Measurements from ENCODE around the gene GNG2.
A peak's percentile ranks its signal among the peaks of the same experiment; 100 is the strongest.

Gene GNG2

GRCh38 chr14:51960866-51961265 is 100.5 kb downstream of the GNG2 start:
- H3K4me3 ChIP-seq (ENCODE audit: low read length in 2 of 2): no peak overlapping the region
- peaks cover 0 to 6% of the 10 kb centered on the region in 2 donors for H3K36me3 ChIP-seq (ENCODE audit: control insufficient read depth in 2 of 2, insufficient read depth in 2 of 2, low read length in 2 of 2)
- H3K4me1 ChIP-seq (ENCODE audit: control insufficient read depth, insufficient read depth, low read length): no peaks in the 10 kb centered on the region
- peaks cover 2 to 10% of the 10 kb centered on the region in 2 donors for H3K9me3 ChIP-seq (ENCODE audit: control insufficient read depth in 2 of 2, low read length in 2 of 2)
- no peak overlapping the region for H3K27ac ChIP-seq (ENCODE audit: low read length)
- no peaks in the 10 kb centered on the region for H3K27me3 ChIP-seq (ENCODE audit: control insufficient read depth in 1 of 2, insufficient read depth in 2 of 2, low read length in 2 of 2)
- no peak overlapping the region for H3K9ac ChIP-seq (ENCODE audit: low read length in 2 of 2)

- H3K36me3 ChIP-seq (ENCODE audit: control insufficient read depth in 2 of 2, insufficient read depth in 2 of 2, low read length in 2 of 2): peaks cover 0 to 6% of the 10 kb centered on the region in 2 donors
- peak overlapping the region in 1 of 2 donors; percentile 62 for H3K4me3 ChIP-seq (ENCODE audit: low read length in 2 of 2)
- H3K9ac ChIP-seq (ENCODE audit: low read length in 2 of 2): no peak overlapping the region
- H3K4me1 ChIP-seq (ENCODE audit: control insufficient read depth, insufficient read depth, low read length): no peaks in the 10 kb centered on the region
- H3K9me3 ChIP-seq (ENCODE audit: control insufficient read depth in 2 of 2, low read length in 2 of 2): peaks cover 2 to 10% of the 10 kb centered on the region in 2 donors
- no peaks in the 10 kb centered on the region for H3K27me3 ChIP-seq (ENCODE audit: control insufficient read depth in 1 of 2, insufficient read depth in 2 of 2, low read length in 2 of 2)
- no peak overlapping the region for H3K27ac ChIP-seq (ENCODE audit: low read length)
Measured at GRCh38 chr14:51962711-51963110, 102.3 kb downstream of the GNG2 start.

- H3K27me3 ChIP-seq (ENCODE audit: control insufficient read depth in 1 of 2, insufficient read depth in 2 of 2, low read length in 2 of 2): no peaks in the 10 kb centered on the region
- no peak overlapping the region for H3K27ac ChIP-seq (ENCODE audit: low read length)
- peak overlapping the region in 1 of 2 donors; percentile 49 for H3K9ac ChIP-seq (ENCODE audit: low read length in 2 of 2)
- H3K9me3 ChIP-seq (ENCODE audit: control insufficient read depth in 2 of 2, low read length in 2 of 2): peaks cover 2 to 5% of the 10 kb centered on the region in 2 donors
- peak overlapping the region; percentile 4 to 62 for H3K4me3 ChIP-seq (ENCODE audit: low read length in 2 of 2)
- H3K36me3 ChIP-seq (ENCODE audit: control insufficient read depth in 2 of 2, insufficient read depth in 2 of 2, low read length in 2 of 2): peaks cover 0 to 6% of the 10 kb centered on the region in 2 donors
- H3K4me1 ChIP-seq (ENCODE audit: control insufficient read depth, insufficient read depth, low read length): no peaks in the 10 kb centered on the region
Measured at GRCh38 chr14:51963286-51963685, 102.9 kb downstream of the GNG2 start.

- no peak overlapping the region for H3K27ac ChIP-seq (ENCODE audit: low read length)
- H3K9ac ChIP-seq (ENCODE audit: low read length in 2 of 2): no peak overlapping the region
- no peaks in the 10 kb centered on the region for H3K4me1 ChIP-seq (ENCODE audit: control insufficient read depth, insufficient read depth, low read length)
- no peaks in the 10 kb centered on the region for H3K36me3 ChIP-seq (ENCODE audit: control insufficient read depth in 2 of 2, insufficient read depth in 2 of 2, low read length in 2 of 2)
- H3K4me3 ChIP-seq (ENCODE audit: low read length in 2 of 2): no peak overlapping the region
- H3K27me3 ChIP-seq (ENCODE audit: control insufficient read depth in 1 of 2, insufficient read depth in 2 of 2, low read length in 2 of 2): no peaks in the 10 kb centered on the region
- H3K9me3 ChIP-seq (ENCODE audit: control insufficient read depth in 2 of 2, low read length in 2 of 2): no peaks in the 10 kb centered on the region
Measured at GRCh38 chr14:51967521-51967920, 107.1 kb downstream of the GNG2 start.

- Histone ChIP-seq H3K9ac (ENCODE audit: low read length in 2 of 2) (no peak overlapping the region), H3K4me1 (ENCODE audit: control insufficient read depth, insufficient read depth, low read length) (no peaks in the 10 kb centered on the region), H3K27ac (ENCODE audit: low read length) (no peak overlapping the region), H3K27me3 (ENCODE audit: control insufficient read depth in 1 of 2, insufficient read depth in 2 of 2, low read length in 2 of 2) (no peaks in the 10 kb centered on the region), H3K36me3 (ENCODE audit: control insufficient read depth in 2 of 2, insufficient read depth in 2 of 2, low read length in 2 of 2) (no peaks in the 10 kb centered on the region), H3K9me3 (ENCODE audit: control insufficient read depth in 2 of 2, low read length in 2 of 2) (no peaks in the 10 kb centered on the region), H3K4me3 (ENCODE audit: low read length in 2 of 2) (no peak overlapping the region)
Measured at GRCh38 chr14:51969852-51970540, 109.6 kb downstream of the GNG2 start.

GRCh38 chr14:51972566-51972965 is 112.2 kb downstream of the GNG2 start:
- H3K27ac ChIP-seq (ENCODE audit: low read length): no peak overlapping the region
- H3K4me1 ChIP-seq (ENCODE audit: control insufficient read depth, insufficient read depth, low read length): no peaks in the 10 kb centered on the region
- H3K27me3 ChIP-seq (ENCODE audit: control insufficient read depth in 1 of 2, insufficient read depth in 2 of 2, low read length in 2 of 2): no peaks in the 10 kb centered on the region
- no peak overlapping the region for H3K4me3 ChIP-seq (ENCODE audit: low read length in 2 of 2)
- no peak overlapping the region for H3K9ac ChIP-seq (ENCODE audit: low read length in 2 of 2)
- H3K36me3 ChIP-seq (ENCODE audit: control insufficient read depth in 2 of 2, insufficient read depth in 2 of 2, low read length in 2 of 2): no peaks in the 10 kb centered on the region
- no peaks in the 10 kb centered on the region for H3K9me3 ChIP-seq (ENCODE audit: control insufficient read depth in 2 of 2, low read length in 2 of 2)

- Histone ChIP-seq H3K27ac (ENCODE audit: low read length) (no peak overlapping the region), H3K27me3 (ENCODE audit: control insufficient read depth in 1 of 2, insufficient read depth in 2 of 2, low read length in 2 of 2) (no peaks in the 10 kb centered on the region), H3K9ac (ENCODE audit: low read length in 2 of 2) (no peak overlapping the region), H3K4me1 (ENCODE audit: control insufficient read depth, insufficient read depth, low read length) (peaks cover 3% of the 10 kb centered on the region), H3K4me3 (ENCODE audit: low read length in 2 of 2) (no peak overlapping the region), H3K36me3 (ENCODE audit: control insufficient read depth in 2 of 2, insufficient read depth in 2 of 2, low read length in 2 of 2) (no peaks in the 10 kb centered on the region), H3K9me3 (ENCODE audit: control insufficient read depth in 2 of 2, low read length in 2 of 2) (no peaks in the 10 kb centered on the region)
Measured at GRCh38 chr14:51977075-51977474, 116.7 kb downstream of the GNG2 start.

GRCh38 chr14:51978681-51979085 is 118.3 kb downstream of the GNG2 start:
- Histone ChIP-seq H3K36me3 (ENCODE audit: control insufficient read depth in 2 of 2, insufficient read depth in 2 of 2, low read length in 2 of 2) (no peaks in the 10 kb centered on the region), H3K4me1 (ENCODE audit: control insufficient read depth, insufficient read depth, low read length) (peaks cover 3% of the 10 kb centered on the region), H3K27ac (ENCODE audit: low read length) (no peak overlapping the region)

GRCh38 chr14:51979088-51979709 is 118.8 kb downstream of the GNG2 start:
- no peaks in the 10 kb centered on the region for H3K27me3 ChIP-seq (ENCODE audit: control insufficient read depth in 1 of 2, insufficient read depth in 2 of 2, low read length in 2 of 2)
- peaks cover 0 to 2% of the 10 kb centered on the region in 2 donors for H3K9me3 ChIP-seq (ENCODE audit: control insufficient read depth in 2 of 2, low read length in 2 of 2)
- H3K27ac ChIP-seq (ENCODE audit: low read length): no peak overlapping the region
- peak overlapping the region in 1 of 2 donors; percentile 17 for H3K4me3 ChIP-seq (ENCODE audit: low read length in 2 of 2)
- no peaks in the 10 kb centered on the region for H3K36me3 ChIP-seq (ENCODE audit: control insufficient read depth in 2 of 2, insufficient read depth in 2 of 2, low read length in 2 of 2)
- peaks cover 3% of the 10 kb centered on the region for H3K4me1 ChIP-seq (ENCODE audit: control insufficient read depth, insufficient read depth, low read length)
- H3K9ac ChIP-seq (ENCODE audit: low read length in 2 of 2): no peak overlapping the region

More at GRCh38 chr14:51978681-51979085, 118.3 kb downstream of the GNG2 start:
- Histone ChIP-seq H3K9me3 (ENCODE audit: control insufficient read depth in 2 of 2, low read length in 2 of 2) (peaks cover 0 to 2% of the 10 kb centered on the region in 2 donors), H3K4me3 (ENCODE audit: low read length in 2 of 2) (no peak overlapping the region), H3K27me3 (ENCODE audit: control insufficient read depth in 1 of 2, insufficient read depth in 2 of 2, low read length in 2 of 2) (no peaks in the 10 kb centered on the region), H3K9ac (ENCODE audit: low read length in 2 of 2) (no peak overlapping the region)

GRCh38 chr14:51981218-51981854 is 120.9 kb downstream of the GNG2 start:
- Histone ChIP-seq H3K9me3 (ENCODE audit: control insufficient read depth in 2 of 2, low read length in 2 of 2) (peaks cover 0 to 2% of the 10 kb centered on the region in 2 donors), H3K9ac (ENCODE audit: low read length in 2 of 2) (no peak overlapping the region), H3K36me3 (ENCODE audit: control insufficient read depth in 2 of 2, insufficient read depth in 2 of 2, low read length in 2 of 2) (no peaks in the 10 kb centered on the region), H3K4me1 (ENCODE audit: control insufficient read depth, insufficient read depth, low read length) (peaks cover 3% of the 10 kb centered on the region), H3K4me3 (ENCODE audit: low read length in 2 of 2) (no peak overlapping the region), H3K27ac (ENCODE audit: low read length) (no peak overlapping the region), H3K27me3 (ENCODE audit: control insufficient read depth in 1 of 2, insufficient read depth in 2 of 2, low read length in 2 of 2) (no peaks in the 10 kb centered on the region)

Measured in stomach smooth muscle (tissue), 2 donors.